ACC112 (cell line): ENCODE data around the gene OR5H2.
"Not testable (repeated sequence)": the region's sequence is repeated elsewhere in the genome, so short reads cannot be mapped to it uniquely, and the experiment has no call there.

ENCODE experiments used
- H2AFZ ChIP-seq: fragments of 200-600 bp; sonication (generic); one replicate; pipeline ENCODE4 v1.6.0; 2017; ENCODE audit warnings: antibody characterized with exemption, low read length; ENCODE audit not compliant: unreplicated experiment
- H3K27ac ChIP-seq: fragments of 200-600 bp; sonication (generic); 2 replicates; pipeline ENCODE4 v1.5.1; 2014; ENCODE audit warnings: low read depth, mild to moderate bottlenecking, antibody characterized with exemption, low read length, moderate library complexity
- H3K27me3 ChIP-seq: fragments of 200-600 bp; sonication (generic); 2 replicates; pipeline ENCODE4 v1.6.1; 2014; ENCODE audit warnings: mild to moderate bottlenecking, antibody characterized with exemption, low read length, moderate library complexity, mixed read lengths; ENCODE audit not compliant: insufficient read depth
- H3K36me3 ChIP-seq: fragments of 200-600 bp; sonication (generic); 2 replicates; pipeline ENCODE4 v1.6.1; 2016; ENCODE audit warnings: mild to moderate bottlenecking, antibody characterized with exemption, low read length, moderate library complexity, mixed read lengths; ENCODE audit not compliant: insufficient read depth
- H3K4me1 ChIP-seq: fragments of 200-600 bp; sonication (generic); one replicate; pipeline ENCODE4 v1.6.1; 2016; ENCODE audit warnings: low read length, mixed read lengths; ENCODE audit not compliant: insufficient read depth, unreplicated experiment, control insufficient read depth
- H3K4me3 ChIP-seq: fragments of 200-600 bp; sonication (generic); 2 replicates; pipeline ENCODE4 v1.5.1; 2014; ENCODE audit warnings: mild to moderate bottlenecking, low read depth, low read length
- H3K79me2 ChIP-seq: fragments of 200-600 bp; sonication (generic); one replicate; pipeline ENCODE4 v1.6.0; 2016; ENCODE audit warnings: low read length; ENCODE audit not compliant: control insufficient read depth, unreplicated experiment, insufficient read depth

OR5H2 gene

GRCh38 chr3:98282205-98282604, at the start of gene OR5H2:
TSS of gene OR5H2 (plus strand) at chr3:98282505. CDS start at chr3:98282903, 398 bp downstream.
- Histone ChIP-seq H3K36me3 (no peaks in the 10 kb centered on the region), H2AFZ (no peak within 1 kb of the TSS), H3K27ac (no peak within 1 kb of the TSS), H3K27me3 (peaks cover 6% of the 10 kb centered on the region; the same call in 1 of the 2 replicates), H3K4me1 (no peaks in the 10 kb centered on the region), H3K79me2 (no peaks in the 10 kb centered on the region), H3K4me3 (no peak within 1 kb of the TSS)

- no peak overlapping the region for H2AFZ ChIP-seq
- no peaks in the 10 kb centered on the region for H3K4me1 ChIP-seq
- no peaks in the 10 kb centered on the region for H3K36me3 ChIP-seq
- H3K27ac ChIP-seq = no peak overlapping the region
- H3K4me3 ChIP-seq = no peak overlapping the region
- peaks cover 3% of the 10 kb centered on the region; the same call in 1 of the 2 replicates for H3K27me3 ChIP-seq
- H3K79me2 ChIP-seq = no peaks in the 10 kb centered on the region
Measured at GRCh38 chr3:98233468-98233867, 48.8 kb upstream of the OR5H2 start.

GRCh38 chr3:98240131-98240530, 42.2 kb upstream of the OR5H2 start:
- Histone ChIP-seq H3K27me3 (no peaks in the 10 kb centered on the region), H3K4me3 (no peak overlapping the region), H3K79me2 (no peaks in the 10 kb centered on the region), H2AFZ (no peak overlapping the region), H3K27ac (no peak overlapping the region), H3K36me3 (no peaks in the 10 kb centered on the region), H3K4me1 (no peaks in the 10 kb centered on the region)

- no peaks in the 10 kb centered on the region for H3K79me2 ChIP-seq
- H2AFZ ChIP-seq = no peak overlapping the region
- H3K27me3 ChIP-seq = no peaks in the 10 kb centered on the region
- no peaks in the 10 kb centered on the region for H3K36me3 ChIP-seq
- no peak overlapping the region for H3K27ac ChIP-seq
- no peaks in the 10 kb centered on the region for H3K4me1 ChIP-seq
- no peak overlapping the region for H3K4me3 ChIP-seq
Measured at GRCh38 chr3:98242155-98242554, 40.1 kb upstream of the OR5H2 start.

- Histone ChIP-seq H3K27me3 (no peaks in the 10 kb centered on the region), H2AFZ (no peak overlapping the region)
Measured at GRCh38 chr3:98243843-98244242, 38.5 kb upstream of the OR5H2 start.

GRCh38 chr3:98246142-98246541, 36.2 kb upstream of the OR5H2 start:
- H3K36me3 ChIP-seq = no peaks in the 10 kb centered on the region
- no peaks in the 10 kb centered on the region for H3K79me2 ChIP-seq
- H2AFZ ChIP-seq = no peak overlapping the region
- H3K4me3 ChIP-seq = no peak overlapping the region
- H3K27me3 ChIP-seq = no peaks in the 10 kb centered on the region
- no peak overlapping the region for H3K27ac ChIP-seq
- no peaks in the 10 kb centered on the region for H3K4me1 ChIP-seq

More at GRCh38 chr3:98243843-98244242, 38.5 kb upstream of the OR5H2 start:
- H3K4me3 ChIP-seq = no peak overlapping the region
- no peaks in the 10 kb centered on the region for H3K79me2 ChIP-seq
- H3K4me1 ChIP-seq = no peaks in the 10 kb centered on the region
- H3K27ac ChIP-seq = no peak overlapping the region
- no peaks in the 10 kb centered on the region for H3K36me3 ChIP-seq

GRCh38 chr3:98256026-98256425, 26.3 kb upstream of the OR5H2 start:
- H3K4me3 ChIP-seq, H3K79me2 ChIP-seq, H3K27me3 ChIP-seq, H2AFZ ChIP-seq, H3K27ac ChIP-seq, H3K36me3 ChIP-seq, H3K4me1 ChIP-seq: not testable (repeated sequence)

- H3K4me1 ChIP-seq = no peaks in the 10 kb centered on the region
- H3K4me3 ChIP-seq = no peak overlapping the region
- no peak overlapping the region for H3K27ac ChIP-seq
- no peaks in the 10 kb centered on the region for H3K27me3 ChIP-seq
- H3K79me2 ChIP-seq = no peaks in the 10 kb centered on the region
- H3K36me3 ChIP-seq = no peaks in the 10 kb centered on the region
- no peak overlapping the region for H2AFZ ChIP-seq
Measured at GRCh38 chr3:98259707-98260106, 22.6 kb upstream of the OR5H2 start.

- no peak overlapping the region for H3K27ac ChIP-seq
Measured at GRCh38 chr3:98262046-98262445, 20.3 kb upstream of the OR5H2 start.

GRCh38 chr3:98263944-98264343, 18.4 kb upstream of the OR5H2 start, which contains the start of gene OR5H6:
TSS of gene OR5H6 (plus strand) at chr3:98264244. CDS start at chr3:98264333, 89 bp downstream.
- Histone ChIP-seq H3K27ac (no peak within 1 kb of the TSS), H3K4me1 (no peaks in the 10 kb centered on the region), H3K27me3 (no peaks in the 10 kb centered on the region), H3K79me2 (no peaks in the 10 kb centered on the region), H3K4me3 (no peak within 1 kb of the TSS), H2AFZ (no peak within 1 kb of the TSS), H3K36me3 (no peaks in the 10 kb centered on the region)

More at GRCh38 chr3:98262046-98262445, 20.3 kb upstream of the OR5H2 start:
- Histone ChIP-seq H3K79me2 (no peaks in the 10 kb centered on the region), H3K4me3 (no peak overlapping the region), H3K36me3 (no peaks in the 10 kb centered on the region), H3K4me1 (no peaks in the 10 kb centered on the region), H3K27me3 (no peaks in the 10 kb centered on the region), H2AFZ (no peak overlapping the region)

GRCh38 chr3:98269846-98270245, 12.5 kb upstream of the OR5H2 start:
- Histone ChIP-seq H3K79me2 (no peaks in the 10 kb centered on the region), H3K27me3 (no peaks in the 10 kb centered on the region), H3K4me1 (no peaks in the 10 kb centered on the region), H3K36me3 (no peaks in the 10 kb centered on the region), H3K4me3 (no peak overlapping the region), H3K27ac (no peak overlapping the region), H2AFZ (no peak overlapping the region)
